Sigmoid colon (tissue), 7 donors: ENCODE data around the gene DES. TPM values are rescaled to one million over a fixed set of nuclear protein-coding genes. Genes with fewer than 3 reads are reported as not detected.

Experiments
- DNase-seq: peaks from one replicate; pipeline ENCODE4 v3.0.0-alpha.2; 2019
- H3K27ac ChIP-seq, 4 donors: fragments of 200-600 bp; sonication (generic); one replicate each; pipeline ENCODE4 v1.5.1; 2016 to 2019; ENCODE audit warnings: mild to moderate bottlenecking in 1 of 4
- H3K27me3 ChIP-seq, 3 donors: fragments of 200-600 bp; sonication (generic); one replicate each; pipeline ENCODE4 v1.5.1; 2019; ENCODE audit warnings: mild to moderate bottlenecking in 1 of 3
- H3K36me3 ChIP-seq, 4 donors: fragments of 200-600 bp; sonication (generic); one replicate each; pipeline ENCODE4 v1.5.1; 2016 to 2019
- H3K4me1 ChIP-seq, 4 donors: fragments of 200-600 bp; sonication (generic); one replicate each; pipeline ENCODE4 v1.5.1; 2017 to 2019
- H3K4me3 ChIP-seq, 4 donors: fragments of 200-600 bp; sonication (generic); one replicate each; pipeline ENCODE4 v1.5.1; 2017 to 2019; ENCODE audit warnings: mild to moderate bottlenecking in 2 of 4, moderate library complexity in 1 of 4
- H3K9me3 ChIP-seq, 4 donors: fragments of 200-600 bp in 3 of 4; sonication (generic) in 3 of 4; one replicate each; pipeline versions ENCODE4 v1.5.1 to v1.6.1; 2013 to 2019
- EP300 ChIP-seq, 4 donors: sonication (generic); formaldehyde crosslinking; IDR thresholded peaks; one replicate each; pipeline ENCODE4 v1.6.1; 2017; ENCODE audit warnings: antibody characterized with exemption in 4 of 4
- POLR2A ChIP-seq, 2 donors: fragments of 450-650 bp; IDR thresholded peaks; one replicate each; pipeline ENCODE4 v1.6.1; 2016; ENCODE audit warnings: antibody characterized with exemption in 2 of 2, mild to moderate bottlenecking in 2 of 2, moderate library complexity in 2 of 2
- POLR2AphosphoS5 ChIP-seq, 4 donors: sonication (generic); formaldehyde crosslinking; IDR thresholded peaks; one replicate each; pipeline ENCODE4 v1.6.1; 2017; ENCODE audit warnings: antibody characterized with exemption in 4 of 4
- whole genome bisulfite sequencing, 2 donors: extraction: QIAGEN DNeasy Blood & Tissue Kit; methylation state at CpG; one replicate each; pipeline ENCODE4 v1.1.7; 2013; 5-methylcytosine and 5-hydroxymethylcytosine counted together
- intact Hi-C: fragments of 100-400 bp; cut with DNase I; formaldehyde crosslinking; loops from one replicate; pipeline ENCODE4 v1.15.1; 2023
- polyA plus RNA-seq, 3 donors: library from polyadenylated mRNA; stranded (reverse); fragments of 200-250 nt; gene quantifications; one replicate each; pipeline ENCODE4 v1.2.3, GENCODE V29; 2013
- total RNA-seq, 4 donors: library from RNA; depleted of rRNA; stranded (reverse); fragments of >200 nt; gene quantifications; one replicate each; pipeline ENCODE4 v1.1.0, GENCODE V29; 2016
- TF ChIP-seq, protein P1 (sequence below), 4 experiments: fragments of 450-650 bp in 3 of 4; fragments of 200-600 bp in 1 of 4; IDR thresholded peaks; one replicate each; pipeline ENCODE4 v1.5.1; 2016 to 2019; ENCODE audit warnings: antibody characterized with exemption in 4 of 4, mild to moderate bottlenecking in 3 of 4, moderate library complexity in 2 of 4
- donor health status: healthy with polysubstance abuse.
- donor health status: Bipolar disorder and iron deficiency.
- donor health status: healthy.

Gene DES
- total and polyA plus RNA-seq, 7 donors: 35.1 to 30,562 (median 7,366) TPM

GRCh38 chr2:219408204-219408603, 10.0 kb upstream of the DES start:
- 78 to 79% methylated on average over 5 of the region's 5 CpGs for WGBS, 2 donors
- H3K4me3 ChIP-seq: peak overlapping the region in 1 of 4 donors; percentile 16
- DNase-seq: peak; percentile 78
- peaks cover 0 to 2% (median 0%) of the 10 kb centered on the region in 4 donors for H3K9me3 ChIP-seq
- H3K4me1 ChIP-seq: peaks cover 0 to 72% (median 59%) of the 10 kb centered on the region in 4 donors
- peak overlapping the region; percentile 88 to 99 (median 96) for H3K27ac ChIP-seq
- intact Hi-C loops: loop anchor here (5.0 kb wide), 1 partner anchor 44 kb away; no protein-coding TSS in a partner anchor
- TF ChIP-seq POLR2AphosphoS5 (IDR thresholded peaks at IDR 0.05) (peak in 2 of 4 donors; percentile 39 to 63), POLR2A (IDR thresholded peaks at IDR 0.05) (no peak), EP300 (IDR thresholded peaks at IDR 0.05) (peak in 2 of 4 donors; percentile 25 to 84)
- TF ChIP-seq, protein P1, sequence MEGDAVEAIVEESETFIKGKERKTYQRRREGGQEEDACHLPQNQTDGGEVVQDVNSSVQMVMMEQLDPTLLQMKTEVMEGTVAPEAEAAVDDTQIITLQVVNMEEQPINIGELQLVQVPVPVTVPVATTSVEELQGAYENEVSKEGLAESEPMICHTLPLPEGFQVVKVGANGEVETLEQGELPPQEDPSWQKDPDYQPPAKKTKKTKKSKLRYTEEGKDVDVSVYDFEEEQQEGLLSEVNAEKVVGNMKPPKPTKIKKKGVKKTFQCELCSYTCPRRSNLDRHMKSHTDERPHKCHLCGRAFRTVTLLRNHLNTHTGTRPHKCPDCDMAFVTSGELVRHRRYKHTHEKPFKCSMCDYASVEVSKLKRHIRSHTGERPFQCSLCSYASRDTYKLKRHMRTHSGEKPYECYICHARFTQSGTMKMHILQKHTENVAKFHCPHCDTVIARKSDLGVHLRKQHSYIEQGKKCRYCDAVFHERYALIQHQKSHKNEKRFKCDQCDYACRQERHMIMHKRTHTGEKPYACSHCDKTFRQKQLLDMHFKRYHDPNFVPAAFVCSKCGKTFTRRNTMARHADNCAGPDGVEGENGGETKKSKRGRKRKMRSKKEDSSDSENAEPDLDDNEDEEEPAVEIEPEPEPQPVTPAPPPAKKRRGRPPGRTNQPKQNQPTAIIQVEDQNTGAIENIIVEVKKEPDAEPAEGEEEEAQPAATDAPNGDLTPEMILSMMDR (IDR thresholded peaks at IDR 0.05): no peak
- H3K27me3 ChIP-seq: no peaks in the 10 kb centered on the region
- H3K36me3 ChIP-seq: no peaks in the 10 kb centered on the region

- TF ChIP-seq POLR2A (IDR thresholded peaks at IDR 0.05): peak in 1 of 2 donors; percentile 46
- TF ChIP-seq, protein P1 (IDR thresholded peaks at IDR 0.05): no peak
- TF ChIP-seq POLR2AphosphoS5 (IDR thresholded peaks at IDR 0.05): peak; percentile 56 to 83 (median 68)
- TF ChIP-seq EP300 (IDR thresholded peaks at IDR 0.05): peak in 3 of 4 donors; percentile 50 to 91 (median 71)
- H3K36me3 ChIP-seq: no peaks in the 10 kb centered on the region
- intact Hi-C loops: loop anchor here (5.0 kb wide), 1 partner anchor 44 kb away; no protein-coding TSS in a partner anchor
- H3K4me1 ChIP-seq: peaks cover 0 to 68% (median 57%) of the 10 kb centered on the region in 4 donors
- peak overlapping the region in 1 of 4 donors; percentile 16 for H3K4me3 ChIP-seq
- peak; percentile 92 for DNase-seq
- WGBS, 2 donors: 70 to 82% methylated on average over 8 of the region's 8 CpGs
- H3K27ac ChIP-seq: peak overlapping the region; percentile 88 to 99 (median 96)
- H3K9me3 ChIP-seq: peaks cover 0 to 2% (median 0%) of the 10 kb centered on the region in 4 donors
- no peaks in the 10 kb centered on the region for H3K27me3 ChIP-seq
These were observed 9.5 kb upstream of the DES start for GRCh38 chr2:219408631-219409030.

- Histone ChIP-seq H3K36me3 (no peaks in the 10 kb centered on the region), H3K4me1 (peaks cover 0 to 65% (median 52%) of the 10 kb centered on the region in 4 donors), H3K27me3 (no peaks in the 10 kb centered on the region), H3K4me3 (no peak overlapping the region), H3K27ac (peak overlapping the region; percentile 88 to 99 (median 96)), H3K9me3 (peaks cover 0 to 2% (median 0%) of the 10 kb centered on the region in 4 donors)
- no peak for DNase-seq
- WGBS, 2 donors: 91 to 94% methylated on average over 5 of the region's 5 CpGs
- intact Hi-C loops: loop anchor here (5.0 kb wide), 1 partner anchor 43 kb away; no protein-coding TSS in a partner anchor
- TF ChIP-seq POLR2A (IDR thresholded peaks at IDR 0.05): no peak
These were observed 8.6 kb upstream of the DES start for GRCh38 chr2:219409619-219410018.

DNA sequence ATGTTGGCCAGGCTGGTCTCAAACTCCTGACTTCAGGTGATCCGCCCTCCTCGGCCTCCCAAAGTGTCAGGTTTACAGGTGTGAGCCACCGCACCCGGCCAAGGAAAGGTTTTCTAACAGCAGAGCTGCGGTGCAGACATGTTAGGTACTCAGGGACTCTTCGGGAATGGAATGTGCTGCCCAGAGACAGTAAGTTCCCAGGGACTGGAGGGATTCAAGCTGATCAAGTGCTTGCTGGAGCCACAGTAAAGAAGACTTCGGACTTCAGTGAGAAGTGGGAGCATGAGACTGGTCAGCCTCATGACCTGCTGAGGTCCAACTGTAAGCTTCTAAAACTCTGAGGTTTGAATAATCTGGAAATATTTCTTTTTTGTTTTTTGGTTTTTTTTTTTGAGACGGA, 7.8 kb upstream of the DES start:
- Histone ChIP-seq H3K9me3 (peaks cover 0 to 2% (median 0%) of the 10 kb centered on the region in 4 donors), H3K36me3 (no peaks in the 10 kb centered on the region), H3K4me1 (peaks cover 0 to 65% (median 55%) of the 10 kb centered on the region in 4 donors), H3K27ac (peak overlapping the region; percentile 88 to 99 (median 96)), H3K27me3 (no peaks in the 10 kb centered on the region), H3K4me3 (no peak overlapping the region)
- DNase-seq: no peak
- TF ChIP-seq EP300 (IDR thresholded peaks at IDR 0.05): peak in 2 of 4 donors; percentile 23 to 69
- TF ChIP-seq POLR2AphosphoS5 (IDR thresholded peaks at IDR 0.05): peak in 2 of 4 donors; percentile 34 to 39
- no peak for TF ChIP-seq POLR2A (IDR thresholded peaks at IDR 0.05)
- intact Hi-C loops: no loop called here
- 89 to 94% methylated on average over 8 of the region's 8 CpGs for WGBS, 2 donors

DNA sequence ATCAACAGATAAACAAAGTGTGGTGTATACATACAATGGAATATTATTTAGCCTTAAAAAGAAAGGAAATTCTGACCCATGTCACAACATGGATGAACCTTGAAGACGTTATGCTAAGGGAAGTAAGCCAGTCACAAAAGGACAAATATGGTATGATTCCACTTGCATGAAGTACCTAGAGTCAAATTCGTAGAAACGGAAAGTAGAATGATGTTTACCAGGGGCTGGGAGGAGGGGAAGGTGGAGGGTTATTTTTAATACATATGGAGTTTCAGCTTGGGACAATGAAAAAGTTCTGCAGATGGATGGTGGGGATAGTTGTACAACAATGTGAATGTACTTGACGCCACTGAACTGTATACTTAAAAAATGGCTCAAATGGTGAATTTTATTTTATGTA, 3.3 kb upstream of the DES start:
- Histone ChIP-seq H3K9me3 (peaks cover 0 to 2% (median 0%) of the 10 kb centered on the region in 4 donors), H3K4me1 (peaks cover 0 to 51% (median 41%) of the 10 kb centered on the region in 4 donors), H3K27me3 (peaks cover 0 to 11% (median 0%) of the 10 kb centered on the region in 3 donors), H3K27ac (peak overlapping the region; percentile 94 to 99 (median 98)), H3K4me3 (peak overlapping the region in 1 of 4 donors; percentile 2), H3K36me3 (peaks cover under 1 to 14% (median 7%) of the 10 kb centered on the region in 4 donors)
- DNase-seq: no peak
- intact Hi-C loops: no loop called here
- WGBS, 2 donors: 73 to 74% methylated on average over 4 of the region's 4 CpGs
- TF ChIP-seq POLR2AphosphoS5 (IDR thresholded peaks at IDR 0.05) (peak; percentile 47 to 83 (median 67)), POLR2A (IDR thresholded peaks at IDR 0.05) (no peak), EP300 (IDR thresholded peaks at IDR 0.05) (peak; percentile 15 to 93 (median 46))
- TF ChIP-seq, protein P1 (IDR thresholded peaks at IDR 0.05): no peak
